NOMO-1 treated with dmso at 0.1 percent for 144 hours (cell line): Measurements from ENCODE around the gene TRIB2.

Experiments
- DNase-seq: peaks from one replicate; lab custom pipeline; 2025; ENCODE audit not compliant: unreplicated experiment; lab: John Stamatoyannopoulos, UW

TRIB2 gene

DNA sequence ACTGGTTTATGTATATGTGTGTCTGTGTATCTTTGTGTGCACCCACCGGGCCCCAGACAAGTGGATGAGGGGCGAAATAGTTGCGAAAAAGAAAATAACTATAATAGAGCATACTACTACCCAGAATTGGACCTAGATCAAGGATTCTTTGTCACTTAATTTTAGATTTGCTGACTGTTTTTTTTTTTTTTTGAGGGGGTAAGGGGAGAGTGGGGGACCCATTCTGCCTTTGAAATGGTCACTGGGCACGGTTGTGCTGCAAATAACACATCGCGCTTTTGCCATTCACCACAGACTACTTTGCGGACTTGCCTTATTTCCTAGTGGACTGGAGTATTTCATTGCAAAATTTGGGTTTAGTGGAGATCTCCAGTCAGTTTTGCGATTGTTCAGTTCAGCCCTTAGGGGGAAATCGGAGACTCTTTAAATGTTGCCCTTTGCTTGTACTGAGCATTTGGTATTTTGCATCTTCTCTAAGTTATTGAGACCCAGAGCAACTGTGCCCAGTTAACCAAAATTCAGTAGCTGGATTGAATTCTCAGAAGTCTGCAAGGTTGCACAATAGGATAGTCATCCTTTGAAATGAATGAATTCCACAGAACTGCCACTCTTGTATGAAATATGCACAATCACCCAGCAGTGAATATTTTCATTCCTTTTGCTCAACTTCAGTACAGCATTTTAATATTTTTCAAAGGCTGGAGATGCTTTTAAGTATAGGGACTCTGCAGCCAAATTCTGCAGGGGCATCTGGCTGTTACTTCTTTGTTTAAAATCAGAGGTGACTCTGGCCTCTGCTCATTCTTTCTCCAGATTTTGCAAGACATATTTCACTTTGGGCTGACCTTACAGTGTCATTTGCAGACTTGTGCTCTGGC, 2.9 kb downstream of the TRIB2 start:
- no peak for DNase-seq

DNA sequence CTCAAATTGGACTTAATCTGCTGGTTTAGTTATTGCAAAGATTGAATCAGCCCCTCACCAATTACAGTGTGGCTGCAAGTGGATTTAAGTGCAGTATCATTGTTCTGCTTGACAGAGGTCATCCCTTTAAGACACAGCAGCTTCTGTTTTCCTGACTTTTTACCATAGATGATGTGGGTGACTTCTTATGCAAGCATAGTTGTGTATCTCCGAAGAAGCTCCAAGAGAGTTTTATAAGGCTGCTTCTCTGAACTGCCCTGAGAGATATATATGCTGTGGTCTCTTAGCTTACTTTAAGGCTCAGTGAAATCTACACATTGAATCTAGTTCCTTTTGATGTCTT, 3.5 kb downstream of the TRIB2 start:
- no peak for DNase-seq

- no peak for DNase-seq
Observed at GRCh38 chr2:12720754-12721378, 4.1 kb downstream of the TRIB2 start.

GRCh38 chr2:12721566-12722446, 5.1 kb downstream of the TRIB2 start:
- DNase-seq: no peak

- DNase-seq: peak; percentile 54
Observed at GRCh38 chr2:12722447-12723316, 5.9 kb downstream of the TRIB2 start.

GRCh38 chr2:12723736-12724463, 7.2 kb downstream of the TRIB2 start:
- no peak for DNase-seq

GRCh38 chr2:12725233-12726187, 8.8 kb downstream of the TRIB2 start:
- DNase-seq: no peak

GRCh38 chr2:12726271-12726670, 9.5 kb downstream of the TRIB2 start:
- no peak for DNase-seq

DNA sequence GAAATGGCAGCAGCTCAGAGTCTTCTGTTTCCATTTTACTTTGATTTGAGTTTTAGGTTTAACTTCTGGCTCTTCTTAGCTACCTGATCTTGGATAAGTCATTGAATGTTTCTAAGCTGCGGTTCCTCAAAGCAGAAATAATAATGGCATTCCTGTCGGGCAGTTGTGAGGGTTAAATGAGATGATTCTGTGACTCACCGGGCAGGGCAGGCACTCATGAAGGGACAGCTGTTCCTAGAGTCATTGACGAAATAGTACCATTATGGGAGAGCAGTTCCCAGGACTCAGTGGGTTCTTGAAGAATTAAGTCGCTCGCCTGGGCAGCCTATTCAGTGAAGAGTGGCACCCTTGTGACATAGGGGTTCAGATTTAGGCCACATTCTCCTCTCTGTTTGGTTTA, 10.3 kb downstream of the TRIB2 start:
- no peak for DNase-seq

- no peak for DNase-seq
Observed at GRCh38 chr2:12727641-12728040, 10.9 kb downstream of the TRIB2 start.

DNA sequence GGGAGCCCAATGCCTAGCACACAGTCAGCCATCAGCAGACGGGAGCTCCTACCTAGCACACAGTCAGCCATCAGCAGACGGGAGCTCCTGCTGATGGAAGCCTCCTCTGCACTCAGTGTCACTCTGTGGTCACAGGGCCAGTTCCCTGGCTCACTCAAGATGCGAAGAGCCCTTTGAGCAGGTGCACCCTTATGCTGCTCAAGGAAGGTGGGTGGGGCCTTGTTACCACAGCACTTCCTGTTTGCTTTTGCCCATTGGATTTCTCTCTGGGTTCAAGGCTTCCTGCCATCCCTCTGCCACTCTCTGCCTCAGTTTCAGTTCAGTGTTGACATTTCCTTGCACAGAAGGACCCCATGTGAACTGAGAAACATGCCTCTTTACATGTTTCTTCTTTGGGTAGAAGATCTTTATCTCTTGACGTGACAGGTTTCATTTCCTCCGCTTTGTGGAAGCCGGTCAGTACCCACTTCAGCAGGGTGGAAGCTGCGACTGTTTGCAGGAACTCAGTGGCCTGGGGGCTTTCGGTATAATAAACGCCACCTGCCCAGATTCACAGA, 11.6 kb downstream of the TRIB2 start:
- peak; percentile 66 for DNase-seq

DNA sequence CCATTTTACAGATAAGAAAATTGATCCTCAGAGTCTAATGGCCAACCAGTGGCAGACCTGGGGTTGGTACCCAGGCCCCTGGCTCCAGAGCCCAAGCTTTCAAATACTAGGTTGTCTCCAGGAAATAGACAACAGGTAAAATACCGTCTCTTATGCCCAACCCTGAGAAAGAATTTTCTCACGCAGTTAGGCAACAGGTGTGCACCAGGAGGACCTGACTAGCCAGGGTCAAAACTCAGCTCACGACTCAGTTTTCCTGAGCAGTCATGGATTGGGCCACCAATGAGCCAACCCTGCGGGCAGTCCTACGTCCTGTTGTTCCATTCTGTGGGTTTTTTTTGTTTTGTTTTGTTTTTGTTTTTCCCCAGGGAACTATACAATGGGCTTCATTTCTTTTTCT, 13.5 kb downstream of the TRIB2 start:
- DNase-seq: no peak

DNA sequence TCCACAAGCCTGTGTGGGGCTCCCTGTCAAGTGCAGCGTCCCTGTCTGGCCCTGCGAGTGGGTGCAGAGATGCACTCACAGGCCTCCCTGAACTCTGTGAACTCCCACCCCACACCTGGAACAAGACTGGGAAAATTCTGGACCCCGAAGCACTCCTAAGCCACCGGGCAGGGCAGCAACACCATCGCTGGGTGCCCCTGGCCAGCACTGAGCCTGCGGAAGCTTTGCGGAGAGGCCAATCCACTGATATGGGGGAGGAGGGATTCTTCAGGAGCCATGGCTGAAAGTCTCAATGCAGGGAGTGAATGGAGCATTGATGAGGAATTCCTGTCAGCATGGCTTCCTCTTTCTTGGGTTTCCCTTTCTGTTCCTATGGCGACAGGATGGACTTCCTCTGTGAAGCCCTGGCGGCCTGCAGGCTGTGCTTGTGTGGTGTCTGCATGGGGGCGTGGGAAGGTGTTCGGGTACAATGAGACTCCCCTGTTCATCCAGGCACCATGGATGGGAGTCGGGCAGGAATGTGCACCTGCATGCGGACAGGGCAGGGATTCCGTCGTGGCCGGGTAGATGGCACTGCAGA, 15.1 kb downstream of the TRIB2 start:
- no peak for DNase-seq

DNA sequence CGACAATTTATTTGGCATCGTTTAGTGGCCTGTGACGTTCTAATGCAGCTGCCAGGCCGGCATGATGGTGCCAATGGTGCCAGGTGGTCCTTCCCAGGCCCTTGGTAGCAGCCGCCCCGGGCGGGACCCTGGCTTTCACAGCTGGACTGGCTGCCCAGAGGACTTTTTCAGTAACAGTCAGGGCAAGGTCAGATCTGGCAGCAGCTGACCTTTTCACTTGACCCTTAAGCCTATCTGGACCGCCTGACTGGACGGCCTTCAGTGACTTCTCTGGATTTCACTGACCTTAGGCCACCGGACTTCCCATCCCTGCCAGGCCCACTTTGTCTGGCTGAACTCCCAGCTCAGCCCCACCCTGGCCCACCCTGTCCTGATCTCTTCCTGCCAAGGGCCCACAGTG, 15.9 kb downstream of the TRIB2 start:
- no peak for DNase-seq

DNA sequence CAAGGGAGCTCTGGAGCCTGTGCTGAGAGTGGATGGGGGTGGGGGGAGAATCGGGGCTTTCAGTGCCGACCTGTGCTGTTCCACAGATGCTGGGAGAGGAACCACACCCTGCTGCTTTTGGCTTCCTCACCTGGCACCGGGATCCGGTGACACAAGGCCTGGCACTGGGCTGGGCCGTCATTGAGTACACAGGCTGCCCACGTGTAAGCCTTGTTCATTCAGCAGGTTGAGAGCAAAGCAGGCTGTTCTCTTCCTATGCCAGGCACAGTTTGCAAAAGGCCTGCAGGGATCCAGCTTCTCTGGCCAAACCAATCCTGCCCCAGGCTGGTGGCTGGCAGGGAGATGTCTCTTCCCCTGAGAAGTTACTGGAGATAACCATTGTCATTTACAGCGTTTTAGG, 17.1 kb downstream of the TRIB2 start:
- DNase-seq: no peak

GRCh38 chr2:12734914-12735654, 18.3 kb downstream of the TRIB2 start:
- no peak for DNase-seq

- no peak for DNase-seq
Observed at GRCh38 chr2:12737297-12737696, 20.6 kb downstream of the TRIB2 start.
